Tibial nerve (tissue), 4 donors: ENCODE results near the gene CAMTA1. TPM values are rescaled to one million over a fixed set of nuclear protein-coding genes. Genes with fewer than 3 reads are reported as not detected.

Experiments
- DNase-seq, 2 donors: peaks; one replicate each; pipeline ENCODE4 v3.0.0-alpha.2; 2019; ENCODE audit warnings: low spot score in 2 of 2
- H3K27ac ChIP-seq, 4 donors: fragments of 200-600 bp; sonication (generic) in 3 of 4; one replicate each; pipeline ENCODE4 v1.5.1; 2017 to 2019; ENCODE audit warnings: mild to moderate bottlenecking in 1 of 4
- H3K27me3 ChIP-seq, 2 donors: fragments of 200-600 bp; sonication (generic) in 1 of 2; one replicate each; pipeline versions ENCODE4 v1.5.1 to v1.6.0; 2017 to 2019
- H3K36me3 ChIP-seq, 3 donors: fragments of 200-600 bp; sonication (generic); one replicate each; pipeline ENCODE4 v1.5.1; 2018 to 2019
- H3K4me1 ChIP-seq, 4 donors: fragments of 200-600 bp; sonication (generic) in 3 of 4; one replicate each; pipeline ENCODE4 v1.5.1; 2017 to 2019
- H3K4me3 ChIP-seq, 4 donors: fragments of 200-600 bp; sonication (generic) in 3 of 4; one replicate each; pipeline ENCODE4 v1.5.1; 2017 to 2019; ENCODE audit warnings: mild to moderate bottlenecking in 1 of 4, moderate library complexity in 1 of 4
- H3K9me3 ChIP-seq, 4 donors: fragments of 200-600 bp; sonication (generic) in 3 of 4; one replicate each; pipeline ENCODE4 v1.5.1; 2017 to 2019
- EP300 ChIP-seq, 2 donors: sonication (generic); formaldehyde crosslinking; IDR thresholded peaks; one replicate each; pipeline ENCODE4 v1.6.1; 2017; ENCODE audit warnings: antibody characterized with exemption in 2 of 2, mild to moderate bottlenecking in 1 of 2
- POLR2A ChIP-seq, 2 donors: fragments of 450-650 bp; IDR thresholded peaks; one replicate each; pipeline ENCODE4 v1.6.1; 2017; ENCODE audit warnings: antibody characterized with exemption in 2 of 2, mild to moderate bottlenecking in 2 of 2, moderate library complexity in 2 of 2
- WGBS, 2 donors: methylation state at CpG; one replicate each; pipeline ENCODE4 v1.1.5; 2018; 5-methylcytosine and 5-hydroxymethylcytosine counted together
- total RNA-seq, 4 donors: library from RNA; depleted of rRNA; stranded (reverse); fragments of >200 nt; gene quantifications; one replicate each; pipeline ENCODE4 v1.1.0, GENCODE V29; 2016
- TF ChIP-seq, protein P1 (sequence below), 5 experiments: fragments of 200-600 bp in 3 of 5; fragments of 450-650 bp in 2 of 5; sonication (generic) in 3 of 5; IDR thresholded peaks; one replicate each; pipeline ENCODE4 v1.5.1; 2016 to 2019; ENCODE audit warnings: antibody characterized with exemption in 5 of 5, mild to moderate bottlenecking in 3 of 5, moderate library complexity in 2 of 5

Gene CAMTA1
- total RNA-seq, 4 donors from 2014 or later, result 41.8 to 104 (median 87.2) TPM

DNA sequence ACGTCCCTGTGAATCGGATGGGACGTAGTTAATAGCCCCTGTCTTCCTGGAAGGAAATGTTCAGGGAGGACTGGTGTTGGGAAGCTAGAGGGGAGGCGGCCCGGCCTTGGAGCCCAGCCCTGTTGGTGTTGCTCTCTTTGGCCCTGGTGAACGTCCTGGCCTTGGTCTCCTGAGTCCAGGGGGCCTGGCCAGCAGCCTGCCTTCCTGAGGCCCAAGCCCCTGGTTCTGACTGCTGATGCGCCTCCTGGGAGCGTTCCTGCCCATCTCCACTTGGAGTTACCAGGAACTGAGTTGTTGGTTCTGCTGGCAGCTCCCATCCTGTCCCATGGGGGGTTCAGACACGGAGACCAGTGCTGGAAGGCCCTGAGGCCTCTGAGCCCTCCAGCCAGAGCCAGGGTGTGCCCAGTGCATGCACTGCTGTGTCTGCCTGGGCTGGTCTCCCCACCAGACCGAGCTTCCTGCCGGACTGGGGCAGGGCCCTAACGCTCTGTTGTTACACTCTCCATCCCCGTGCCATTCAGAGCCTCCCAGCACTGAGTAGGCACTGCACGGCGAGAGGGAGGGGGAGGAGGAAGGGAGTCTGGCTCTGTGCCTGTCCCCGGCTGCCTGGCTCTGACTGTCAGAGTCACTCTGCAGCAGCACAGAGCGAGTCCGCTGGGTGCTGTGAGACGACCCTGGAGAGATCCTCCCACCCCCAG lies 603.4 kb downstream of the CAMTA1 start:
- Histone ChIP-seq H3K36me3 (no peaks in the 10 kb centered on the region), H3K27me3 (no peaks in the 10 kb centered on the region), H3K27ac (peak overlapping the region in 3 of 4 donors; percentile 30 to 77 (median 76)), H3K4me1 (peaks cover 0 to 35% (median 19%) of the 10 kb centered on the region in 4 donors), H3K4me3 (no peak overlapping the region), H3K9me3 (no peaks in the 10 kb centered on the region)
- TF ChIP-seq POLR2A (IDR thresholded peaks at IDR 0.05) (peak in 1 of 2 donors; percentile 14), EP300 (IDR thresholded peaks at IDR 0.05) (no peak)
- TF ChIP-seq, protein P1, sequence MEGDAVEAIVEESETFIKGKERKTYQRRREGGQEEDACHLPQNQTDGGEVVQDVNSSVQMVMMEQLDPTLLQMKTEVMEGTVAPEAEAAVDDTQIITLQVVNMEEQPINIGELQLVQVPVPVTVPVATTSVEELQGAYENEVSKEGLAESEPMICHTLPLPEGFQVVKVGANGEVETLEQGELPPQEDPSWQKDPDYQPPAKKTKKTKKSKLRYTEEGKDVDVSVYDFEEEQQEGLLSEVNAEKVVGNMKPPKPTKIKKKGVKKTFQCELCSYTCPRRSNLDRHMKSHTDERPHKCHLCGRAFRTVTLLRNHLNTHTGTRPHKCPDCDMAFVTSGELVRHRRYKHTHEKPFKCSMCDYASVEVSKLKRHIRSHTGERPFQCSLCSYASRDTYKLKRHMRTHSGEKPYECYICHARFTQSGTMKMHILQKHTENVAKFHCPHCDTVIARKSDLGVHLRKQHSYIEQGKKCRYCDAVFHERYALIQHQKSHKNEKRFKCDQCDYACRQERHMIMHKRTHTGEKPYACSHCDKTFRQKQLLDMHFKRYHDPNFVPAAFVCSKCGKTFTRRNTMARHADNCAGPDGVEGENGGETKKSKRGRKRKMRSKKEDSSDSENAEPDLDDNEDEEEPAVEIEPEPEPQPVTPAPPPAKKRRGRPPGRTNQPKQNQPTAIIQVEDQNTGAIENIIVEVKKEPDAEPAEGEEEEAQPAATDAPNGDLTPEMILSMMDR (IDR thresholded peaks at IDR 0.05), result no peak
- 42 to 43% methylated on average over 11 to 18 of the region's 19 CpGs for WGBS, 2 donors
- DNase-seq, result no peak

DNA sequence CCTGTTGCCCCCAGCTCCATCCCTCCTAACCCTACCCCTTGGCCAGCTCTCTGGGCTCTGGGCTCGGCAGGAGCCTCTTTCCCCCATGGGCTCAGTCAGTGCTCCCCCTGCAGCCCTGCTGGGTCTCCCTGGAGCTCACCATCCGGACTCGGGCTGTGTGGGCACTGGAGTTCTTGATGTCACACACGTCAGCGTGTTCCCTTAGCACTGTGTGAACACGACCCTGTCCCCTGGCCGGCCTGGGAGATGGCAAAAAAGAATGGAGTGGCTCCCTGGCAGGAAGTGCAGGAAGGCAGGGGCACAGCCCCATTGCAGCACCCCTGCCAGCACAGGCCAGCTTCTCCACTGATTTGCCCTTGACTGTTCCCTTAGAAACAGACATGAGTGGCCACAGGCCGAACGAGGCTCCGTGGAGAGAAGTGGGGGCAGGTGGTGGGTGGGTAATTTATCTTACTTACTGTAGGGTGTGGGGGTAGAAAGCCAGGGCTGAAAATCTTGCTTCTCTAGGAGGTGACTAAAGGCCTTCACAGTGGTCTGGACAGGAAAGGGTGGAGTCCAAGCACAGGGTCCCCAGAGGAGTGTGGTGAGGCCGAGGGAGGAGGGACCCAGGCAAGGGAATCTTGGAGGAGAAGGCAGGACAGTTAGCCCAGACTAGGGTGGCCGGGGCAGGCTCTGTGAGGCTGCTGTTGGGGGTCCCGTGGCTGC lies 604.1 kb downstream of the CAMTA1 start:
- Histone ChIP-seq H3K4me3 (no peak overlapping the region), H3K27ac (peak overlapping the region in 2 of 4 donors; percentile 76 to 77), H3K36me3 (no peaks in the 10 kb centered on the region), H3K27me3 (no peaks in the 10 kb centered on the region), H3K4me1 (peaks cover 0 to 35% (median 19%) of the 10 kb centered on the region in 4 donors), H3K9me3 (no peaks in the 10 kb centered on the region)
- TF ChIP-seq EP300 (IDR thresholded peaks at IDR 0.05) (no peak), POLR2A (IDR thresholded peaks at IDR 0.05) (no peak)
- TF ChIP-seq, protein P1 (IDR thresholded peaks at IDR 0.05), result no peak
- WGBS, 2 donors, result 26 to 31% methylated on average over 13 of the region's 13 CpGs
- DNase-seq, result no peak

DNA sequence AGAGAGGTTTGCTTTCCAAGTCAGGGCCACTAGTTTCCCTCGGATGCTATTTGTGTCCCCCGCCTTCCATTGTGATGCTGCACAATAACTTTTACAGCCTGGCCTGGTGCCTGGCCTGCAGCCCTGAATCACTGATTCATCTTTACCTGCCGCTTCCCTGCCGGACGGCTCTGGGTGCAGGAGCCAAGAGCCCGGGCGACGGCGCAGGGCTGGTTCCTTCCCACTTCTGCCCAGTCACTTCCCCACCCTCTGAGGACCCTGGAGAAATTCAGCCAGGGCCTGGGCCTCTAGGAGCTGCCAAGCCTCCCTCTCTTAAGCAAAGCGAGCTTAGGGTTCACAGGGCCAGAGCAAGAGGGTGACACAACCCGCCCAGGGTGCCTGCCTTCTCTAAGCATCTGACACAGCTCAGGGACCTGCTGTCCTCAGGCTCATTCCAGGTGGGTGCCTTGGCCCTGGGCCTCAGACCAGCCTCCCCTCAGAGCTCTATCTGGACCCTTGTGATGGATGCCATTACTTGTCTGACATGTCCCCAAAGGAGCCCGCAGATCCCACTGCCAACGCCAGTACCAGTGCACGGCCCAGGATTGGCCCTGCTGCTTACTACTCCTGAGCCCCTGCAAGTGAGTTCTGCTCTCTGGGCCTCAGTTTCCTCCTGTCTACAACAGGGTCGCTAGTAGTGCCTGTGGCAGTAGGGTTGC lies 604.8 kb downstream of the CAMTA1 start:
- Histone ChIP-seq H3K27ac (peak overlapping the region in 2 of 4 donors; percentile 76 to 77), H3K9me3 (peaks cover 0 to 4% (median under 1%) of the 10 kb centered on the region in 4 donors), H3K4me3 (no peak overlapping the region), H3K36me3 (no peaks in the 10 kb centered on the region), H3K4me1 (peaks cover 0 to 35% (median 19%) of the 10 kb centered on the region in 4 donors), H3K27me3 (no peaks in the 10 kb centered on the region)
- no peak for DNase-seq
- 81 to 89% methylated on average over 15 of the region's 15 CpGs for WGBS, 2 donors
- no peak for TF ChIP-seq POLR2A (IDR thresholded peaks at IDR 0.05)
- no peak for TF ChIP-seq EP300 (IDR thresholded peaks at IDR 0.05)
- TF ChIP-seq, protein P1 (IDR thresholded peaks at IDR 0.05), result no peak

DNA sequence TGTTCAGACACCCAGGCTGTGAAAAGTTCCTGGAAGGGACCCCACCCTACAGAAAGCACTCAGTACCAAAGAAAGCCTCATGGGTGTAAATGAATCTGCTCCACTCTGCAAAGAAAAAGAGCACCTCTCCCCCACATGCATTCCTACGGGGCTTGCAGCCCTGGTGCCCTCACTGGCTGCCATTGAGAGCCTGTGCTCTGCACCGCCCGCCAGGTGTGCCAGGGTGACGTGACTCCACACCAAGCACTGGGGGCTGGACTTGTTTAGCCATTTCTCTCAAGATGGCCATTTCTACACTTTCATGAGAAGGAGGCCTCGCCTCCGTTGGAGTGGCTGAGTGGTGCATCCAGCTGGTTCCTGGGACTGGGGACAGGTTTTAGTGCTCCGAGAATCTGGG lies 605.3 kb downstream of the CAMTA1 start:
- no peak for TF ChIP-seq POLR2A (IDR thresholded peaks at IDR 0.05)
- TF ChIP-seq, protein P1 (IDR thresholded peaks at IDR 0.05), result no peak
- no peak for TF ChIP-seq EP300 (IDR thresholded peaks at IDR 0.05)
- Histone ChIP-seq H3K27ac (no peak overlapping the region), H3K4me3 (no peak overlapping the region), H3K27me3 (no peaks in the 10 kb centered on the region), H3K9me3 (peaks cover 0 to 9% (median 3%) of the 10 kb centered on the region in 4 donors), H3K4me1 (peaks cover 0 to 35% (median 19%) of the 10 kb centered on the region in 4 donors), H3K36me3 (no peaks in the 10 kb centered on the region)
- no peak for DNase-seq
- 90 to 97% methylated on average over 7 of the region's 7 CpGs for WGBS, 2 donors
